DOHH2 (cell line): ENCODE data around the gene A4GALT.

Source experiments
- H3F3A ChIP-seq: fragments of 200-600 bp; sonication (generic), shearing (Covaris generic); 2 replicates; pipeline ENCODE4 v1.6.0; 2016; ENCODE audit warnings: antibody characterized with exemption, mild to moderate bottlenecking; ENCODE audit not compliant: control insufficient read depth, insufficient read depth
- H3K27ac ChIP-seq: fragments of 200-600 bp; sonication (generic); 2 replicates; pipeline ENCODE4 v1.5.1; 2014; ENCODE audit warnings: low read depth, mild to moderate bottlenecking, low read length, moderate library complexity
- H3K27me3 ChIP-seq: fragments of 200-600 bp; sonication (generic); 2 replicates; pipeline ENCODE4 v1.6.1; 2014; ENCODE audit warnings: mild to moderate bottlenecking, low read length, mixed read lengths; ENCODE audit not compliant: control insufficient read depth
- H3K36me3 ChIP-seq: fragments of 200-600 bp; sonication (generic); 2 replicates; pipeline ENCODE4 v1.6.1; 2014; ENCODE audit warnings: mild to moderate bottlenecking, low read length, moderate library complexity, mixed read lengths; ENCODE audit not compliant: control insufficient read depth
- H3K4me1 ChIP-seq: fragments of 200-600 bp; sonication (generic); 2 replicates; pipeline ENCODE4 v1.6.1; 2014; ENCODE audit warnings: mild to moderate bottlenecking, low read length, mixed read lengths; ENCODE audit not compliant: control insufficient read depth
- H3K4me2 ChIP-seq: fragments of 200-600 bp; sonication (generic); 2 replicates; pipeline ENCODE4 v1.6.0; 2014; ENCODE audit warnings: mild to moderate bottlenecking, low read length, moderate library complexity
- H3K4me3 ChIP-seq: fragments of 200-600 bp; sonication (generic); 2 replicates; pipeline ENCODE4 v1.5.1; 2014; ENCODE audit warnings: mild to moderate bottlenecking, low read length, mixed read lengths
- H3K79me2 ChIP-seq: fragments of 200-600 bp; sonication (generic); 2 replicates; pipeline ENCODE4 v1.6.1; 2014; ENCODE audit warnings: mild to moderate bottlenecking, low read length, mixed read lengths; ENCODE audit not compliant: control insufficient read depth
- H3K9me2 ChIP-seq: fragments of 200-600 bp; sonication (generic); replicated peaks from 2 replicates; pipeline ENCODE4 v1.6.1; 2014; ENCODE audit warnings: mild to moderate bottlenecking, low read length, mixed read lengths; ENCODE audit not compliant: control insufficient read depth
- H3K9me3 ChIP-seq: fragments of 200-600 bp; sonication (generic); 2 replicates; pipeline ENCODE4 v1.6.1; 2014; ENCODE audit warnings: antibody characterized with exemption, low read length, mixed read lengths; ENCODE audit not compliant: control insufficient read depth, insufficient read depth
- H4K20me1 ChIP-seq: fragments of 200-600 bp; sonication (generic); 2 replicates; pipeline ENCODE4 v1.6.0; 2014; ENCODE audit warnings: low read depth, mild to moderate bottlenecking, antibody characterized with exemption, low read length, moderate library complexity; ENCODE audit not compliant: control insufficient read depth, insufficient read depth
- EZH2phosphoT487 ChIP-seq: fragments of 200-600 bp; sonication (generic); IDR thresholded peaks from 2 replicates; pipeline ENCODE4 v1.6.1; 2017; ENCODE audit warnings: borderline replicate concordance, mild to moderate bottlenecking, antibody characterized with exemption, low read length, moderate library complexity, mixed read lengths
- TF ChIP-seq, protein P1 (sequence below): fragments of 200-600 bp; sonication (generic); IDR thresholded peaks from one replicate; pipeline ENCODE4 v1.5.1; 2014; ENCODE audit warnings: antibody characterized with exemption, mild to moderate bottlenecking, low read depth, low read length; ENCODE audit not compliant: poor library complexity, severe bottlenecking

A4GALT gene

GRCh38 chr22:42707496-42707895 lies 13.2 kb downstream of the A4GALT start:
- Histone ChIP-seq H3K9me3 (peaks cover 14% of the 10 kb centered on the region), H3K4me1 (peaks cover 30% of the 10 kb centered on the region), H3K4me3 (no peak overlapping the region), H3K27me3 (no peaks in the 10 kb centered on the region), H3K27ac (no peak overlapping the region), H3K9me2 (no peaks in the 10 kb centered on the region), H4K20me1 (no peaks in the 10 kb centered on the region), H3K36me3 (peaks cover 17% of the 10 kb centered on the region), H3K4me2 (no peak overlapping the region), H3F3A (peaks cover 11% of the 10 kb centered on the region; the same call in 1 of the 2 replicates), H3K79me2 (peaks cover 89% of the 10 kb centered on the region)
- TF ChIP-seq, protein P1, sequence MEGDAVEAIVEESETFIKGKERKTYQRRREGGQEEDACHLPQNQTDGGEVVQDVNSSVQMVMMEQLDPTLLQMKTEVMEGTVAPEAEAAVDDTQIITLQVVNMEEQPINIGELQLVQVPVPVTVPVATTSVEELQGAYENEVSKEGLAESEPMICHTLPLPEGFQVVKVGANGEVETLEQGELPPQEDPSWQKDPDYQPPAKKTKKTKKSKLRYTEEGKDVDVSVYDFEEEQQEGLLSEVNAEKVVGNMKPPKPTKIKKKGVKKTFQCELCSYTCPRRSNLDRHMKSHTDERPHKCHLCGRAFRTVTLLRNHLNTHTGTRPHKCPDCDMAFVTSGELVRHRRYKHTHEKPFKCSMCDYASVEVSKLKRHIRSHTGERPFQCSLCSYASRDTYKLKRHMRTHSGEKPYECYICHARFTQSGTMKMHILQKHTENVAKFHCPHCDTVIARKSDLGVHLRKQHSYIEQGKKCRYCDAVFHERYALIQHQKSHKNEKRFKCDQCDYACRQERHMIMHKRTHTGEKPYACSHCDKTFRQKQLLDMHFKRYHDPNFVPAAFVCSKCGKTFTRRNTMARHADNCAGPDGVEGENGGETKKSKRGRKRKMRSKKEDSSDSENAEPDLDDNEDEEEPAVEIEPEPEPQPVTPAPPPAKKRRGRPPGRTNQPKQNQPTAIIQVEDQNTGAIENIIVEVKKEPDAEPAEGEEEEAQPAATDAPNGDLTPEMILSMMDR = no peak
- TF ChIP-seq EZH2phosphoT487 = no peak

DNA sequence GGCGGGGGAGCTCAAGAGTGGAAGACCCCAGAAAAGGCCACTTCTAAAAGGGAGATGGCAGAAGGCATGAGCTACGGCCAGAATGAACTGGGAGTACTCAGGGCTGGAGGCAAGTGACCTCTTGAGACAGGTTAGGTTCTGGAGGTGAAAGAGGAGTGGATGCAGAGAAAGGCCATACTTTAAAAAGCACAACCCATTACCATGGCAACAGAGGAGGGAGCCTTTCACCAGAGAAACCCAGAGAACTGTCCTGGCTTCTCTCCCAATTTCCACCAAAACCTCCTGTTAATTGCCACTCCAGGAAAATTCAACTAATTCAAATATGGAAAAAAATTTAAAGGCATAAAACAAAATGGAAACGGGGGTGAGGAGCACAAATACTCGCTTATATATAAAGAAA lies 15.8 kb downstream of the A4GALT start:
- Histone ChIP-seq H3K4me3 (no peak overlapping the region), H3K9me3 (peaks cover 5% of the 10 kb centered on the region; the same call in 1 of the 2 replicates), H3F3A (peaks cover 4% of the 10 kb centered on the region; the same call in 1 of the 2 replicates), H3K4me2 (no peak overlapping the region), H3K36me3 (no peaks in the 10 kb centered on the region; the same call in 1 of the 2 replicates), H3K27me3 (no peaks in the 10 kb centered on the region), H3K27ac (no peak overlapping the region), H4K20me1 (no peaks in the 10 kb centered on the region), H3K9me2 (no peaks in the 10 kb centered on the region), H3K4me1 (peaks cover 15% of the 10 kb centered on the region), H3K79me2 (peaks cover 84% of the 10 kb centered on the region)
- TF ChIP-seq, protein P1 = no peak
- TF ChIP-seq EZH2phosphoT487 = no peak

DNA sequence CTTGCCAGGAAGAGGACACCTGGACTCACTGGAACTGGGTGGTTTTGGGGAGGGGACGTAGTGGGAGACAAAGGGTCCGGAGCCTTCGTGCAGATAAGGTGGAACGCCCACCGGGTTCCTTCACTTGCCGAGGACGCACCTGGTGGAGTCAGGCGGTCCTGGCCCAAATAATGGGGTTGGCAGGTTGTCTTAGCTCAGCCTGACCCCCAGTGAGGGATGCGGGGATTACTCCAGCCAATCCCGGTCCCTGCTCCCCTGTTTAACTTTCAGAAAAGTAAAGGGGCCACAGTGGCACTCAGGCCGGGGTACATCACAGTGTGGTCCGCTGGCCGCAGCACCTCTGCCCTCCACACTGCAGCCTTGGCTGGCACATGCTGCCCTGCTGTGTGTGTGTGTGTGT lies 18.0 kb downstream of the A4GALT start:
- Histone ChIP-seq H3K36me3 (no peaks in the 10 kb centered on the region), H3K4me1 (peaks cover 9% of the 10 kb centered on the region)
- TF ChIP-seq, protein P1 = no peak
- TF ChIP-seq EZH2phosphoT487 = no peak

GRCh38 chr22:42701694-42702093 lies 19.0 kb downstream of the A4GALT start:
- Histone ChIP-seq H3K79me2 (peaks cover 67% of the 10 kb centered on the region), H3K4me1 (peaks cover 16% of the 10 kb centered on the region), H3F3A (no peaks in the 10 kb centered on the region)

More for the DNA sequence above, 18.0 kb downstream of the A4GALT start:
- Histone ChIP-seq H3K4me2 (no peak overlapping the region), H3K4me3 (no peak overlapping the region), H3K27ac (no peak overlapping the region), H3K9me3 (no peaks in the 10 kb centered on the region), H3K9me2 (no peaks in the 10 kb centered on the region), H3K79me2 (peaks cover 67% of the 10 kb centered on the region), H4K20me1 (no peaks in the 10 kb centered on the region), H3K27me3 (no peaks in the 10 kb centered on the region), H3F3A (0 out of 2 replicates have a peak, but pooled peaks cover 2% of the 10 kb centered on the region)

More at GRCh38 chr22:42701694-42702093, 19.0 kb downstream of the A4GALT start:
- H4K20me1 ChIP-seq = no peaks in the 10 kb centered on the region
- no peak overlapping the region for H3K27ac ChIP-seq
- TF ChIP-seq, protein P1 = no peak
- no peak for TF ChIP-seq EZH2phosphoT487
- no peak overlapping the region for H3K4me3 ChIP-seq
- no peaks in the 10 kb centered on the region for H3K9me3 ChIP-seq
- H3K36me3 ChIP-seq = no peaks in the 10 kb centered on the region
- H3K4me2 ChIP-seq = no peak overlapping the region
- H3K9me2 ChIP-seq = no peaks in the 10 kb centered on the region
- H3K27me3 ChIP-seq = no peaks in the 10 kb centered on the region
